Fibroblast of mammary gland (primary cell): Measurements from ENCODE around the gene MAFG.

Source experiments
- DNase-seq: peaks from one replicate; pipeline ENCODE4 v3.0.0-alpha.2; 2010; ENCODE audit warnings: low read depth
- H3K4me3 ChIP-seq: 2 replicates; pipeline ENCODE4 v1.5.1; 2011; ENCODE audit warnings: low read depth, mild to moderate bottlenecking, low read length, moderate library complexity; ENCODE audit not compliant: control insufficient read depth
- TF ChIP-seq, protein P1 (sequence below): conservative IDR thresholded peaks from 2 replicates; pipeline ENCODE4 v1.5.1; 2011; ENCODE audit warnings: low read depth, low read length, inconsistent platforms; ENCODE audit not compliant: control insufficient read depth, insufficient read depth

MAFG gene

DNA sequence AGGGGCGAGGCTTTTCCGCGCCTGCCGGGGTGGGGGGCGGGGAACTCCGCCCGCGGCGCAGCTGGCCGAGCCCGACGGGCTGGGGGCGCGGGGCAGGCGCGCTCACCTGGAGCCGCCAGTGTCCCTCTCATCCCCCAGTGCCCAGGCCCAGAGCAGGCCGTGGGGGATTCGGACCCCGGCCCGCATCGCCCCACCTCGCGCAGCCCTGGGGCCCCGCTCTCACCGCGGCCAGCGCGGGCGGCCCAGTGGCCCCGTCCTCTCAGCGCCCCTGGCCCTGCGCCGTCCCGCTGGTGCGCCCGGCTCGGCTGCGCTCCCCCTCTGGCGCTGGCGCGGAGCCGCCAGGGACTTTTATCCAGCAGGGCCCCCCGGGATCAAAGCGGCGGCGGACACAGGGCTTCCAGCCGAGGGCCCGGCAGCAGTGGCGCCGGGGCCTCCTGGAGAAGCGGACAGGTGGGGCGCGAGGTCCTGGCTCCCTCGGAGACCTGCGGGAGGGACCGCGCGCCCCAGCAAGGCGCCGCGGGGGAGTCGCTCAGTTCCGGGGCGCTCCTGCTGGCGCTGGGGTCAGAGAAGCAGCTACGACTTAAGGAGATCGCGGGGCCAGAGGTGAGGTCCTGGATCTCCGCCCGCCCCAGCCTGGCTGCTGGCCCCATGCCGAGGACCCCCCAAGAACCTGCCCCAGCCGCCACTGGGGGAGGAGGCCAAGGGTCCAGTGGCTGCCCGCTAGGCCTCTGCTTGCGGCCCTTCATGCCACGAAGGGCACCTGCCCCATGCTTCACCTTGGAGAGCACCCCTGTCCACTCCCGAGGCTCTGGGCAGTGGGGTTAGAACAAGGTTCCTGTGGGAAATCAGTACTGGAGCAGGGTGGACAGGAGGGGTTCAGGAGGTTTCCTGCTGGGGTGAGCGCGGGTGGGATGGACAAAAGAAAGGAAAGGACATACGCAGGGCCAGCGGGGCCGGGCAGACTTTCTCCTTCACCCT lies 34.3 kb upstream of the MAFG start:
- TF ChIP-seq, protein P1, sequence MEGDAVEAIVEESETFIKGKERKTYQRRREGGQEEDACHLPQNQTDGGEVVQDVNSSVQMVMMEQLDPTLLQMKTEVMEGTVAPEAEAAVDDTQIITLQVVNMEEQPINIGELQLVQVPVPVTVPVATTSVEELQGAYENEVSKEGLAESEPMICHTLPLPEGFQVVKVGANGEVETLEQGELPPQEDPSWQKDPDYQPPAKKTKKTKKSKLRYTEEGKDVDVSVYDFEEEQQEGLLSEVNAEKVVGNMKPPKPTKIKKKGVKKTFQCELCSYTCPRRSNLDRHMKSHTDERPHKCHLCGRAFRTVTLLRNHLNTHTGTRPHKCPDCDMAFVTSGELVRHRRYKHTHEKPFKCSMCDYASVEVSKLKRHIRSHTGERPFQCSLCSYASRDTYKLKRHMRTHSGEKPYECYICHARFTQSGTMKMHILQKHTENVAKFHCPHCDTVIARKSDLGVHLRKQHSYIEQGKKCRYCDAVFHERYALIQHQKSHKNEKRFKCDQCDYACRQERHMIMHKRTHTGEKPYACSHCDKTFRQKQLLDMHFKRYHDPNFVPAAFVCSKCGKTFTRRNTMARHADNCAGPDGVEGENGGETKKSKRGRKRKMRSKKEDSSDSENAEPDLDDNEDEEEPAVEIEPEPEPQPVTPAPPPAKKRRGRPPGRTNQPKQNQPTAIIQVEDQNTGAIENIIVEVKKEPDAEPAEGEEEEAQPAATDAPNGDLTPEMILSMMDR = no peak
- H3K4me3 ChIP-seq = no peak overlapping the region
- DNase-seq = no peak

GRCh38 chr17:81961087-81961511 lies 33.6 kb upstream of the MAFG start, which contains the start of gene NOTUM:
TSS of gene NOTUM (minus strand) at chr17:81961187. CDS start at chr17:81960909, 278 bp downstream.
- no peak within 1 kb of the TSS for H3K4me3 ChIP-seq
- no peak for DNase-seq

DNA sequence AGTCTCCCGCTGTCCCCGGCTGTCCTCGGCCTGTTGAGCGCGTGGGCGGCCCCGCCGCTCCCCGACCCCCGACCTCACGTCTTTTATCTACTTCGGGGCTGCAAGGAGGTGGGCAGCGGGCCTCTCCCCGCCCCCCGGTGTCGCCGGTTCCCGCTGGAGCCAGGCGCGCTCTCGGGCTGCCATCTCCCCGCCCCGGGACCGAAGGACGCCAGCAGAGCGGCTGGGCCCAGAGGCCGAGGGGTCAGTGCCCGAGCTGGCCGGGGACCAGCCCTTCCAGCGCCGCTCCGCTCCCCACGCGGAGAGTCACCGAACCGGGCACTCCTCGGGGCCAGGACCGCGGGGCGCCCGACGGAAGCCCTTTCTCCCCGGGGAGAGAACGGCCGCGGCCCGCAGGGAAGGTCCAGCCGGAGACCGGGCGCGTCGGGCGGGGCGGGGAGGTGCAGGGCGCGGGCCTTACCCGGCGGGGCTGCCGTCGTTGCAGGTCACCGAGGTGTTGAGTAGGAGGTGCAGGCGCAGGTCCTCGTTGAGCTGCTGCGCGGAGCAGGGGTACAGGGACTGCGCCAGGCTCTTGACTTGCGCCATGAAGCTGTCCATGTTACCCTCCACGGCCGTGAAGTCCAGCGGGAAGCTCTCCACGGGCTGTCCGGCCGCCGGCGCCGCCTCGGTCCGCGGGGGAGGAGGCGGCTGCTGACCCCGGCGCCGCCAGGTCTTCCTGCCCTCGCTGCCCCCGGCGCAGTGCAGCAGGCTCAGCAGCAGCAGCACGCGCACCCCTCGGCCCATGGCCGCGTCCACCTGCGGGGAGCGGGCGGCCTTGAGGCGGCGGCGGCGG lies 32.8 kb upstream of the MAFG start:
- H3K4me3 ChIP-seq = no peak overlapping the region
- TF ChIP-seq, protein P1 = no peak
- no peak for DNase-seq

More at GRCh38 chr17:81961087-81961511, 33.6 kb upstream of the MAFG start, which contains the start of gene NOTUM:
- TF ChIP-seq, protein P1 = no peak

DNA sequence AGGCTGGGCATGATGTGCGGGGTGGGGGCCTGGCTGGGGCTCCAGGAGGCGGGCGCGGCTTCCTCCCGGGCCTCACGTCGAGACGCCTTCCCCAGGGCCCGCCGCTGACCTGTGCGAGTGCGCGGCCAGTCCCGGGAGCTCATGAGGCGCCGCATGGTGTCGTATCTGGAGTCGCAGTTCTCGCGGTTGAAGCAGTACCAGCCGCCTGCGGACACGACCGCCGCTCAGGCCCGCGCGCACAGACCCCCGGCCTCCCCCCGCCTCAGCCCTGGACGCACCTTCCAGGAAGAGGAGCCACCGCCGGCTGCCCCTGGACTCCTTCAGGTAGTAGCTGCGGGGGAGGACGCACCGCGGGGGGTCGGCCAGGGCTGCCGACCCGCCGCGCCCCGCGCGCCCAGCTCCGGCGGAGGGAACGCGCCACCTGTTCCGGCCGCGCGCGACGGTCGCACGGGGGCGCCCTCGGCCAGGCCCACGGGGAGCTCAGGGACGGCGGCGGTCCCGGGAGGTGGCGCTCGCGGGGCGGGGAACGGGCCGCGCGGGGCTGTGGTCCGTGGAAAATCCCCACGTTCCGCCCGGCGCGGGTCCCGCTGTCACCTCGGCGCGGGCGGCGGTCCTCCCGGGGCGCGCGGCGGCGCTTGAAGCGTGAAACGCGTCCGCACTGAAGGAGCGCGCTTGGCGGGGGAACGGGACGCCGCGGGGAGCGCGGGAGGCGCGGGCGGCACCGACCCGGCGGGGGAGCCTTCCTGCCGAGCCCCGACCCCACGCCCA lies 32.0 kb upstream of the MAFG start:
- H3K4me3 ChIP-seq = no peak overlapping the region
- TF ChIP-seq, protein P1 = no peak
- DNase-seq = no peak

DNA sequence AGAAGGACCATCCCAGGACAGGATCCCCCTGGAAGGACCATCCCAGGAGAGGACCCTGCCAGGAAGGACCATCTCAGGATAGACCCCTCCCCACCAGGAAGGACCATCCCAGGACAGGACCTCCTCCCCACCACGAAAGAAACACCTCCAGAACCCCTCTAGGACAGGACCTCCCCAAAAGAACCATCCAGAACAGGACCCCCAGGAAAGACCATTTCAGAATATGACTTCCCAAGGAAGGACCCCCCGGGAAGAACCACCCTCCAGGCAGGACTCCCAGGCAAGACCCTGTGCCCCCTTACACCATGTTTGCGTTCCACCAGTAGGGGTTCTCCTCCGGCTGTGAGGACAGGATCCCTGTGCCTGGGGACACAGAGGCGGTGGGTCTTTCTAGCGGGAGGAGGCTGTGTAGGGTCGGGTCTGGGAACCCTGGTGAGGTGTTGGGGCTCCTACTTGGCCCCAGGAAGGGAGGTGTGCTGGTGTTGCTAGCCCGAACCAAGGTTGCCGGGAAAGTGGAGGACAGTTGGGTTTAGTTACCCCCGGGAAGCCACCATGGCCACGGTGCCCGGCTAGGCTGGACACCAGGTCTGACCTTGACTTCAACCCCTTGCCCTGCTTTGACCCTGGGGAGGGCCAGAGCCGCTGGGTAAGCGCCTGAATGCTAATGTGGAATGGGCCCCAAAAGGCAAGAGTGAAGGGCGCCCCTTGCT lies 31.3 kb upstream of the MAFG start:
- TF ChIP-seq, protein P1 = no peak
- DNase-seq = no peak
- H3K4me3 ChIP-seq = no peak overlapping the region
